ENCODE measurements around the gene FBXW8.

The FBXW8 gene

GRCh38 chr12:116910645-116911451, at the start of gene FBXW8:
Gene FBXW8 (plus strand): TSS chr12:116910950. CDS start chr12:116911038, 88 bp downstream.
- no peak for FAIRE-seq

GRCh38 chr12:116861320-116861719, 49.4 kb upstream of the FBXW8 start:
- FAIRE-seq = no peak

GRCh38 chr12:116862167-116862566, 48.6 kb upstream of the FBXW8 start:
- no peak for FAIRE-seq

GRCh38 chr12:116863275-116863767, 47.4 kb upstream of the FBXW8 start:
- FAIRE-seq = no peak

GRCh38 chr12:116864371-116865160, 46.2 kb upstream of the FBXW8 start:
- FAIRE-seq = no peak

- no peak for FAIRE-seq
Measured at GRCh38 chr12:116867523-116867922, 43.2 kb upstream of the FBXW8 start.

- FAIRE-seq = no peak
Measured at GRCh38 chr12:116870306-116870705, 40.4 kb upstream of the FBXW8 start.

- no peak for FAIRE-seq
Measured at GRCh38 chr12:116874324-116874995, 36.3 kb upstream of the FBXW8 start.

- no peak for FAIRE-seq
Measured at GRCh38 chr12:116876151-116876869, 34.4 kb upstream of the FBXW8 start.

- FAIRE-seq = no peak
Measured at GRCh38 chr12:116878567-116879508, 31.9 kb upstream of the FBXW8 start.

GRCh38 chr12:116879509-116880212, 31.1 kb upstream of the FBXW8 start:
- no peak for FAIRE-seq

GRCh38 chr12:116880213-116880816, 30.4 kb upstream of the FBXW8 start:
- no peak for FAIRE-seq

GRCh38 chr12:116880817-116881324, 29.9 kb upstream of the FBXW8 start:
- no peak for FAIRE-seq

GRCh38 chr12:116881325-116881876, 29.3 kb upstream of the FBXW8 start, which contains the start of gene HRK:
Gene HRK (minus strand): TSS chr12:116881441. CDS start chr12:116881307, 134 bp downstream.
- FAIRE-seq = no peak

- FAIRE-seq = no peak
Measured at GRCh38 chr12:116881877-116882507, 28.8 kb upstream of the FBXW8 start.

- FAIRE-seq = no peak
Measured at GRCh38 chr12:116882742-116883141, 28.0 kb upstream of the FBXW8 start.

- FAIRE-seq = no peak
Measured at GRCh38 chr12:116884871-116885270, 25.9 kb upstream of the FBXW8 start.

GRCh38 chr12:116885491-116885890, 25.3 kb upstream of the FBXW8 start:
- no peak for FAIRE-seq

- FAIRE-seq = no peak
Measured at GRCh38 chr12:116887244-116887643, 23.5 kb upstream of the FBXW8 start.

All from endometrium (tissue), 2 donors.